Measurements from ENCODE around the gene TSR3. TPM values are rescaled to one million over a fixed set of nuclear protein-coding genes. Genes with fewer than 3 reads are reported as not detected.

The TSR3 gene
- total RNA-seq, 1 experiment from 2014 or later, result 52.7 TPM

DNA sequence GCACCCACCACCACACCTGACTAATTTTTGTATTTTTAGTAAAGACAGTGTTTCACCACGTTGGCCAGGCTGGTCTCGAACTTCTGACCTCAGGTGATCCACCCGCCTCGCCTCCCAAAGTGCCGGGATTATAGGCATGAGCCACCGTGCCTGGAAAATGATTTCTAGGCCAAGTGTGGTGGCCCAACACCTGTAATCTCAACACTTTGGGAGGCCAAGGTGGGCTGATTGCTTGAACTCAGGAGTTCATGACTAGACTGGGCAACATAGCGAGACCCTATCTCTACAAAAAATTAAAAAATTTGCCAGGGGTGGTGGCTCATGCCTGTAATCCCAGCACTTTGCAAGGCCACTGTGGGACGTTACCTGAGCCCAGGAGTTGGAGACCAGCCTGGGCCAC lies 29.3 kb downstream of the TSR3 start:
- TF ChIP-seq POLR2A (IDR thresholded peaks at IDR 0.05; ENCODE audit: borderline replicate concordance, extremely low read depth, insufficient read depth, insufficient read length) (no peak), JUND (IDR thresholded peaks at IDR 0.05) (no peak), ELF1 (IDR thresholded peaks at IDR 0.05; ENCODE audit: borderline replicate concordance, low read depth) (no peak), YY1 (IDR thresholded peaks at IDR 0.05; ENCODE audit: extremely low read depth, insufficient replicate concordance, low read depth, low read length) (no peak), EGR1 (IDR thresholded peaks at IDR 0.05; ENCODE audit: low read depth) (no peak), SP1 (IDR thresholded peaks at IDR 0.05; ENCODE audit: low read depth) (no peak), ZNF274 (IDR thresholded peaks at IDR 0.05; ENCODE audit: low read depth, low read length) (no peak), RAD21 (IDR thresholded peaks at IDR 0.05; ENCODE audit: low read depth) (no peak), EZH2 (IDR thresholded peaks at IDR 0.05) (no peak)
- TF ChIP-seq, protein P1, sequence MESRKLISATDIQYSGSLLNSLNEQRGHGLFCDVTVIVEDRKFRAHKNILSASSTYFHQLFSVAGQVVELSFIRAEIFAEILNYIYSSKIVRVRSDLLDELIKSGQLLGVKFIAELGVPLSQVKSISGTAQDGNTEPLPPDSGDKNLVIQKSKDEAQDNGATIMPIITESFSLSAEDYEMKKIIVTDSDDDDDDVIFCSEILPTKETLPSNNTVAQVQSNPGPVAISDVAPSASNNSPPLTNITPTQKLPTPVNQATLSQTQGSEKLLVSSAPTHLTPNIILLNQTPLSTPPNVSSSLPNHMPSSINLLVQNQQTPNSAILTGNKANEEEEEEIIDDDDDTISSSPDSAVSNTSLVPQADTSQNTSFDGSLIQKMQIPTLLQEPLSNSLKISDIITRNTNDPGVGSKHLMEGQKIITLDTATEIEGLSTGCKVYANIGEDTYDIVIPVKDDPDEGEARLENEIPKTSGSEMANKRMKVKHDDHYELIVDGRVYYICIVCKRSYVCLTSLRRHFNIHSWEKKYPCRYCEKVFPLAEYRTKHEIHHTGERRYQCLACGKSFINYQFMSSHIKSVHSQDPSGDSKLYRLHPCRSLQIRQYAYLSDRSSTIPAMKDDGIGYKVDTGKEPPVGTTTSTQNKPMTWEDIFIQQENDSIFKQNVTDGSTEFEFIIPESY (IDR thresholded peaks at IDR 0.05; ENCODE audit: extremely low read depth, insufficient replicate concordance, low read length), result no peak
- intact Hi-C loops (cut with micrococcal nuclease), result no loop called here
- DNase-seq (ENCODE audit: low read depth, low spot score) (no peak), ATAC-seq (no peak)
- Histone ChIP-seq H3K9me3 (ENCODE audit: control insufficient read depth in 1 of 2, insufficient read depth in 1 of 2, low read depth in 1 of 2, low read length in 2 of 2) (no peaks in the 10 kb centered on the region), H3K4me3 (replicated peaks in 1 of 2; ENCODE audit: low read depth in 1 of 2, low read length in 2 of 2) (no peak overlapping the region), H3K27me3 (ENCODE audit: insufficient read depth, low read length) (no peaks in the 10 kb centered on the region), H3K9me2 (ENCODE audit: insufficient read depth) (no peaks in the 10 kb centered on the region), H2AFZ (ENCODE audit: low read depth, low read length, poor library complexity, severe bottlenecking) (no peak overlapping the region), H3K27ac (ENCODE audit: low read depth, low read length) (no peak overlapping the region), H3K36me3 (ENCODE audit: control insufficient read depth in 1 of 2, insufficient read depth in 2 of 2, low read length in 2 of 2) (peaks cover 36 to 38% of the 10 kb centered on the region in 2 experiments), H3K9ac (ENCODE audit: low read length) (no peak overlapping the region), H3K79me2 (ENCODE audit: insufficient read depth, low read length) (peaks cover 28% of the 10 kb centered on the region), H4K20me1 (ENCODE audit: insufficient read depth) (peaks cover 4% of the 10 kb centered on the region; the same call in 1 of the 2 replicates), H3K4me2 (ENCODE audit: low read length) (no peak overlapping the region), H3K4me1 (ENCODE audit: control insufficient read depth in 1 of 2, insufficient read depth in 2 of 2, low read length in 2 of 2) (no peaks in the 10 kb centered on the region)
- ChIA-PET RAD21 (ENCODE audit: low non-redundant PET in 1 of 2, low total read pairs in 2 of 2, uncharacterized antibody in 2 of 2, unreplicated experiment in 2 of 2) (no interaction called here), POLR2A (no interaction called here), CTCF (no interaction called here)
- no TSS peak for BruUV-seq (replicated peaks)
